ENCODE data around the gene MRPL53. TPM values are rescaled to one million over a fixed set of nuclear protein-coding genes. Genes with fewer than 3 reads are reported as not detected.

MRPL53 gene
- total and polyA plus RNA-seq, 2 of the 13 experiments (the other 11 are each of a cell fraction or from before 2014, with no cell fraction given): 34.3 to 51.9 TPM

- TF ChIP-seq, protein P1, sequence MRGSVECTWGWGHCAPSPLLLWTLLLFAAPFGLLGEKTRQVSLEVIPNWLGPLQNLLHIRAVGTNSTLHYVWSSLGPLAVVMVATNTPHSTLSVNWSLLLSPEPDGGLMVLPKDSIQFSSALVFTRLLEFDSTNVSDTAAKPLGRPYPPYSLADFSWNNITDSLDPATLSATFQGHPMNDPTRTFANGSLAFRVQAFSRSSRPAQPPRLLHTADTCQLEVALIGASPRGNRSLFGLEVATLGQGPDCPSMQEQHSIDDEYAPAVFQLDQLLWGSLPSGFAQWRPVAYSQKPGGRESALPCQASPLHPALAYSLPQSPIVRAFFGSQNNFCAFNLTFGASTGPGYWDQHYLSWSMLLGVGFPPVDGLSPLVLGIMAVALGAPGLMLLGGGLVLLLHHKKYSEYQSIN (CRISPR knock-in tag; IDR thresholded peaks at IDR 0.05; ENCODE audit: borderline replicate concordance): no peak; the same call in 1 of the 2 replicates
- peak; percentile 85; the same call in 1 of the 2 replicates for TF ChIP-seq ZNF552 (CRISPR knock-in tag; IDR thresholded peaks at IDR 0.05; ENCODE audit: borderline replicate concordance)
- TF ChIP-seq ZNF781 (CRISPR knock-in tag; IDR thresholded peaks at IDR 0.05; ENCODE audit: borderline replicate concordance, not compliant biosample characterization): peak; percentile 97
- TF ChIP-seq SPEN (CRISPR knock-in tag; IDR thresholded peaks at IDR 0.05; ENCODE audit: low read depth): peak; percentile 94
- peak; percentile 25; the same call in 1 of the 2 replicates for TF ChIP-seq DNMT3B (CRISPR knock-in tag; conservative IDR thresholded peaks at IDR 0.05)
- TF ChIP-seq NKX3-1 (CRISPR knock-in tag; IDR thresholded peaks at IDR 0.05): peak; percentile 87
- no peak; the same call in 1 of the 2 replicates for TF ChIP-seq ZNF263 (CRISPR knock-in tag; IDR thresholded peaks at IDR 0.05)
- TF ChIP-seq, protein P2, sequence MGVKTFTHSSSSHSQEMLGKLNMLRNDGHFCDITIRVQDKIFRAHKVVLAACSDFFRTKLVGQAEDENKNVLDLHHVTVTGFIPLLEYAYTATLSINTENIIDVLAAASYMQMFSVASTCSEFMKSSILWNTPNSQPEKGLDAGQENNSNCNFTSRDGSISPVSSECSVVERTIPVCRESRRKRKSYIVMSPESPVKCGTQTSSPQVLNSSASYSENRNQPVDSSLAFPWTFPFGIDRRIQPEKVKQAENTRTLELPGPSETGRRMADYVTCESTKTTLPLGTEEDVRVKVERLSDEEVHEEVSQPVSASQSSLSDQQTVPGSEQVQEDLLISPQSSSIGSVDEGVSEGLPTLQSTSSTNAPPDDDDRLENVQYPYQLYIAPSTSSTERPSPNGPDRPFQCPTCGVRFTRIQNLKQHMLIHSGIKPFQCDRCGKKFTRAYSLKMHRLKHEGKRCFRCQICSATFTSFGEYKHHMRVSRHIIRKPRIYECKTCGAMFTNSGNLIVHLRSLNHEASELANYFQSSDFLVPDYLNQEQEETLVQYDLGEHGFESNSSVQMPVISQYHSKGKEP (CRISPR knock-in tag; IDR thresholded peaks at IDR 0.05): peak; percentile 83; the same call in 1 of the 2 replicates
- peak; percentile 99 for TF ChIP-seq ZSCAN31 (CRISPR knock-in tag; IDR thresholded peaks at IDR 0.05; ENCODE audit: low read depth)
- no peak; the same call in 1 of the 2 replicates for TF ChIP-seq DPF2 (CRISPR knock-in tag; IDR thresholded peaks at IDR 0.05; ENCODE audit: borderline replicate concordance, low read depth)
- peak; percentile 82 for TF ChIP-seq ZMAT3 (CRISPR knock-in tag; conservative IDR thresholded peaks at IDR 0.05)
- TF ChIP-seq GFI1 (CRISPR knock-in tag; IDR thresholded peaks at IDR 0.05; ENCODE audit: borderline replicate concordance): peak; percentile 89
- peak; percentile 97; the same call in 1 of the 2 replicates for TF ChIP-seq ZNF839 (CRISPR knock-in tag; IDR thresholded peaks at IDR 0.05; ENCODE audit: borderline replicate concordance)
- peak; percentile 99 for TF ChIP-seq ZNF598 (CRISPR knock-in tag; IDR thresholded peaks at IDR 0.05; ENCODE audit: borderline replicate concordance)
- TF ChIP-seq KLF12 (CRISPR knock-in tag; IDR thresholded peaks at IDR 0.05; ENCODE audit: borderline replicate concordance): peak; percentile 54; the same call in 1 of the 2 replicates
- peak; percentile 64; the same call in 1 of the 2 replicates for TF ChIP-seq ZNF792 (CRISPR knock-in tag; IDR thresholded peaks at IDR 0.05)
- TF ChIP-seq YEATS2 (CRISPR knock-in tag; IDR thresholded peaks at IDR 0.05; ENCODE audit: borderline replicate concordance): peak; percentile 90; the same call in 1 of the 2 replicates
- peak; percentile 44 for TF ChIP-seq JARID2 (CRISPR knock-in tag; IDR thresholded peaks at IDR 0.05; ENCODE audit: insufficient replicate concordance)
- no peak for TF ChIP-seq BCLAF1 (IDR thresholded peaks at IDR 0.05)
- TF ChIP-seq BRD4 (CRISPR knock-in tag; IDR thresholded peaks at IDR 0.05): peak; percentile 97
- TF ChIP-seq ZNF383 (CRISPR knock-in tag; IDR thresholded peaks at IDR 0.05; ENCODE audit: borderline replicate concordance): peak; percentile 98
- peak; percentile 76; the same call in 1 of the 2 replicates for TF ChIP-seq ZNF234 (CRISPR knock-in tag; conservative IDR thresholded peaks at IDR 0.05)
- peak; percentile 91 for TF ChIP-seq ZFP36L1 (CRISPR knock-in tag; IDR thresholded peaks at IDR 0.05)
These were observed at the start of gene MRPL53 (continued) for GRCh38 chr2:74472086-74472944.

Data from HepG2 (cell line).